G401 (cell line): Measurements from ENCODE around the gene TBCD. TPM values are rescaled to one million over a fixed set of nuclear protein-coding genes. Genes with fewer than 3 reads are reported as not detected.
"Not testable (repeated sequence)": the region's sequence is repeated elsewhere in the genome, so short reads cannot be mapped to it uniquely, and the experiment has no call there.

Source experiments
- DNase-seq: peaks from one replicate; pipeline ENCODE4 v3.0.0-alpha.2; 2015; ENCODE audit warnings: low spot score
- in situ Hi-C: cut with HindIII; loops from 2 replicates; pipeline ENCODE4 v1.10.0; 2016; ENCODE audit warnings: low sequenced_read_pairs, mixed read lengths
- total RNA-seq: library from RNA; depleted of rRNA; stranded (reverse); fragments of >200 nt; shearing (Covaris generic); gene quantifications from 2 replicates; pipeline ENCODE4 v1.2.3, GENCODE V29; 2014; rRNA removed

The TBCD gene
- total RNA-seq, 1 experiment from 2014 or later, result 108 TPM

DNA sequence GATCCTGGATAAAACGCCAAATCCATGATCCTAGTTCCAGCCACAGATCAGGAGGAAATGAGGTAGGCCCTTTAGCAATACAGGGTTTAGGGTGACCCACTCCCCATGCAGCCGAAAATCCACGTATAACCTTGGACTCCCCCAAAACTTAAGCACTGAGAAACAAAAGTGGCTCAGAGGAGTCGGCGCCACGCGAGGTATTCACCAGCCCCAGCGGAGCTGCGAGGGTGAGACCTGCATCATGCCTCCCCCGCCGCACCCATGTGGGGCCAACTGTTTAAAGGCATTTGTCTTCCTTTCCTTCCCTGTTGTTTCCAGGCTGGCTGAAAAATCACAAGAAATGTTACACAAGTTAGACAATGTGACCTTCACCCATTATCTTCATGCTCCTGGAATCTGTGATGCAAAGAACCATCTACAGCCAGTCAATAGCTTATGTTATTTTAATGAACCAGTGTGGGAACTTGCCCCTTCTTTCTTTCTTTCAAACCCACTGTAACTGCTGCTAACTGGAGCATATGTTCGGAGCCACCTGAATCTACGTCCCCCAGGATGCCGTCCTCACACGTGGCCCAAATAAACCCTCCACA lies 229.4 kb downstream of the TBCD start:
- in situ Hi-C loops, result no loop called here
- DNase-seq, result no peak

DNA sequence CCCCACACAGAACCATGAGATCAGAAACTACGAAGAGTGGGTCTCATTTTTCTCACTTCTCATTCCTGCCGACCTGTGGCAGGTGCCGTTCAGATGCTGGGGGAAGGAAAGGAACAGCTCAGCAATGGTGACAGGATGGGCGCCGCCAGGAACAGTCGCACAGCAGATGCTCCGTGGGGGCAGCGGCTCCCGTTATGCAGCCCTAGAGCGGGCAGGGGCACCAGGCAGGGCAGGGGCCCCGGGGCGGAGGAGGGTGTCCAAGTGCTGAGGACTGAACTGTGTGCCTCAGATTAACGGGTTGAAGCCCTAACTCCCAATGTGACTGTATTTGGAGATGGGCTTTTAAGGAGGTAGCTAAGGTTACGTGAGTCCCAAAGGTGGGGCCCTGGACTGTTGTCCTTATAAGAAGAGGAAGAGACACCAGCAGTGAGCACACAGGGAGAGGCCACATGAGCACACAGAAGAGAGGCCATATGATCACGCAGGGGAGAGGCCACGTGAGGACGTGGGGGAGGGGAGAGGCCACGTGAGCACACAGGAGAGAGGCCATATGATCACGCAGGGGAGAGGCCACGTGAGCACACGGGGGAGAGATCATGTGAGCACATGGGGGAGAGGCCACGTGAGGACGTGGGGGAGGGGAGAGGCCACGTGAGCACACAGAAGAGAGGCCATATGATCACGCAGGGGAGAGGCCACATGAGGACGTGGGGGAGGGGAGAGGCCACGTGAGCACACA lies 231.8 kb downstream of the TBCD start:
- DNase-seq, result no peak
- in situ Hi-C loops, result no loop called here

DNA sequence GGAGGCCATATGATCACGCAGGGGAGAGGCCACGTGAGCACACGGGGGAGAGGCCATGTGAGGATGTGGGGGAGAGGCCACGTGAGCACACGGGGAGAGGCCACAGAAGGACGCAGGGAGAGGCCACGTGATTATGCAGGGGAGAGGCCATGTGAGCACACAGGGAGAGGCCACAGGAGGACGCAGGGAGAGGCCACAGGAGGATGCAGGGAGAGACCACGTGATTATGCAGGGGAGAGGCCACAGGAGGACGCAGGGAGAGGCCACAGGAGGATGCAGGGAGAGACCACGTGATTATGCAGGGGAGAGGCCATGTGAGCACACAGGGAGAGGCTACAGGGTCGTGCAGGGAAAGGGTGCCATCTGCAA lies 232.4 kb downstream of the TBCD start:
- DNase-seq, in situ Hi-C loops: not testable (repeated sequence)

DNA sequence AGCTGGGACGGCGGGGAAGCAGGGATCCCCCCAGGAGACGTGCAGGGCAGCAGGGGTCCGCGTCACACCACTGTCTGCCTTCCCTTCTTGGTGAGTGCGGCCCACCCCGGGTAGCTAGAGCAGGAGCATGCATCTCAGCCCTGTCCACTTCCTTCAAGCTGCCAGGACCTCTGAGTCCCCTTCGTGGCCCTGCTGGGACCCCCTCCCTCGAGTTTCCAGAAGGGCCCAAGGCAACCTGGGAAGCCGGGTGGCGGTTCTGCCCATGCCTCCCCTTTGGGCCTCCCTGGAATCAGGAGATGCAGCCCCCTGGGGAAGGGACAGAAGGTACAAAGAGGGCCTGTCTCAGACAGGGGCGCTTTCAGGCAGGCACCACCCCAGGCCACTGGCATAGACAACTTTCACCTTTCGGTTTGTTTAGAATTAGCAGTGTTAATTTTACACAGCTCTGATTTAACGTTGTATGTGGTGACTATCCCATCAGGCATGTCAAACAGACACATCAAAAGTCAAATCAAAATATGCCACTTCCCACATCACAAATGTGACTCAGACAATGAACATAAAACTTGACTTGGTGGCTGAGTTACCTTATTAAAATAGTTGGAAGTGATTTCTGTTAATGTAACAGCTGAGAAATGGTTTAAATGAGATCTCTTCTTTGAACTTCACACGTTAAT lies 233.0 kb downstream of the TBCD start:
- DNase-seq, result no peak
- in situ Hi-C loops, result no loop called here

DNA sequence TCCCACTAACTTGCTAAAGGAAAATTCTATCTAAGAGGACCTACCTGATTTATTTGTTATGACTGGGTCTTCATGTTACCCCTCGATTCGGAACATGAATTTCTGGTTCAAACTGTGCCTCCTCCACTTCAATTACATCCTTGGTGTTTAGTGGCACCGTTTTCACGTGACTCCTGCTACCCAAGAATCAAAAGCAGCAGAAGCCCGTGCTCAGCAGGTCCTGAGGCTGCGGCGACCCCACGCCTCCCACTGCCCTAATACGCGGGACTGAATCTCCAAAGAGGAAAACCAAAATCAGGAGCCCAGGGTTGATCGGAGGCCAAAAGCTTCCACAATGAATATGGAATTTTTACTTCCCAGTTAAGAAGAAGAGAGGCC lies 233.6 kb downstream of the TBCD start:
- no peak for DNase-seq

DNA sequence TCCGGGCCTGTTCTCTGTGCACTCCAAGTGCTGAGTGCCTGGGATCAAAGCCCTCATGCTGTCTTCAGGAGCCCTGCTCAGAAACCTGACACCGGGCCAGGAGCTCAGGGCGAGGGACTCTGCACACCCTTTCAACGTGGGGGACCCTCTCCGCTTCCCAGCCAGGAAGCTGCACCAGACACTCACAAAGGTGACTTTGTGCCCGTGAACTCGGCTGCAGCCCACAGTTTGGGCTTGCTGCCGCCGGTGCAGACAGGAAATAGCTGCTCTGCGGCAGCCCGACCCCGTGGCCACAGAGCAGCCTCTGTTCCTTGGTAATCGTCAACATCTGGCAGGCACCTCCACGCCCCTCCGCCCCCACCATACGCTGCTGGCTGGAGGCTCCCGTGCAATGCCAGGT lies 234.1 kb downstream of the TBCD start:
- no peak for DNase-seq

More for the DNA sequence above, 233.6 kb downstream of the TBCD start:
- in situ Hi-C loops, result no loop called here

DNA sequence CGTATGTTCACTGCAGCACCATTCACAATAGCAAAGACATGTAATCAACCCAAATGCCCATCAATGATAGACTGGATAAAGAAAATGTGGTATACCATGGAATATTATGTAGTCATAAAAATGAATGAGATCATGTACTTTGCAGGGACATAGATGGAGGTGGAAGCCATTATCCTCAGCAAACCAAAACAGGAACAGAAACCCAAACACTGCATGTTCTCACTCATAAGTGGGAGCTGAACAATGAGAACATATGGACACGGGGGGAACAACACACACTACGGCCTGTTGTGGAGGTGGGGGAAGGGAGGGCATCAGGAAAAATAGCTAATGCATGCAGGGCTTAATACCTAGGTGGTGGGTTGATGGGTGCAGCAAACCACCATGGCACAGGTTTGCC lies 237.2 kb downstream of the TBCD start:
- in situ Hi-C loops, DNase-seq: not testable (repeated sequence)

More for the DNA sequence above, 234.1 kb downstream of the TBCD start:
- in situ Hi-C loops, result no loop called here

DNA sequence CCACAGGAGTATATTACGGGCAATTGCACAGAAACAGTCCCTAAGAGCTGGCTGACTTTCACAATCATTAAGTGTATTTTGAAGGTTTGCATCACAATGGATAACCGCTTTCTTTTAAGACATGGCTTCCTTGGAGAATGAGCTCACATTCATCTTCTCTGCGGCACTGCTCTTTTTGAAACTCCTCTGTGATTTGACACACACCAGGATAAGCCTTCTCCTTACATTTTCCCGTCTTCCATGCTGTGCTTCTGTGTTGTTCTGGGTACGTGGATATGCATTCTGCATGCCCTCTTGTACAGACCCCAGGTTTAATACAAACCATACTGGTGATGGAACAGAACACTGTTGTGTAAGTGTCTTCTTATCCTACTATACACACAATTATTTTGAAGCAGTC lies 238.0 kb downstream of the TBCD start:
- DNase-seq, result no peak
- in situ Hi-C loops, result no loop called here

DNA sequence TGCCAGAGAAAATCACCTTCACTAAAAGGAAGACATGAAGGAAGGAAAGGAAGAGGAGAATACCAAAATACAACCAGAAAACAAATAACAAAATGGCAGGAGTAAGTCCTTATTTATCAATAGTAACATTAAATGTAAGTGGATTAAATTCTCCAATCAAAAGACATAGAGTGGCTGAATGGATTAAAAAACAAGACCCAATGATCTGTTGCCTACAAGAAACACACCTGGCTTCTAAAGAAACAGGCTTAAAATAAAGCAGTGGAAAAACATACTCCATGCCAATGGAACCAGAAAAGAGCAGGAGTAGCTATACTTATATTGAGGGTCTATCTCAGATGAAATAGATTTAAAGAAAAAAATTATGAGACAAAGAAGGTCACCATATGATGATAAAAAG lies 241.1 kb downstream of the TBCD start:
- DNase-seq, result no peak
- in situ Hi-C loops, result no loop called here

Other genes with a start within 250 kb of the TBCD start
- 52.8 and 57.7 TPM in 2 replicates for gene FOXK2, start 232.3 kb upstream of the TBCD start, total RNA-seq
- 109 and 117 TPM in 2 replicates for gene WDR45B, start 103.6 kb upstream of the TBCD start, total RNA-seq
- gene RAB40B, start 53.4 kb upstream of the TBCD start, total RNA-seq, result 28.7 and 37.8 TPM in 2 replicates
- 44.4 and 44.8 TPM in 2 replicates for gene FN3KRP, start 35.4 kb upstream of the TBCD start, total RNA-seq
- gene FN3K, start 16.4 kb upstream of the TBCD start, total RNA-seq, result 0.03 and 0.43 TPM in 2 replicates
- gene ZNF750, start 88.0 kb downstream of the TBCD start, total RNA-seq, result not detected in 2 replicates